Hepatocyte (in vitro differentiated cells): ENCODE results near the gene TREH.

Source experiments
- EZH2 ChIP-seq: fragments of 200-600 bp; sonication (generic); IDR thresholded peaks from 2 replicates; pipeline ENCODE4 v1.6.1; 2016; ENCODE audit warnings: antibody characterized with exemption, mild to moderate bottlenecking, borderline replicate concordance
- TF ChIP-seq, protein P1 (sequence below): fragments of 200-600 bp; sonication (generic); IDR thresholded peaks from 2 replicates; pipeline ENCODE4 v1.5.1; 2016; ENCODE audit warnings: antibody characterized with exemption, mild to moderate bottlenecking; ENCODE audit not compliant: poor library complexity

DNA sequence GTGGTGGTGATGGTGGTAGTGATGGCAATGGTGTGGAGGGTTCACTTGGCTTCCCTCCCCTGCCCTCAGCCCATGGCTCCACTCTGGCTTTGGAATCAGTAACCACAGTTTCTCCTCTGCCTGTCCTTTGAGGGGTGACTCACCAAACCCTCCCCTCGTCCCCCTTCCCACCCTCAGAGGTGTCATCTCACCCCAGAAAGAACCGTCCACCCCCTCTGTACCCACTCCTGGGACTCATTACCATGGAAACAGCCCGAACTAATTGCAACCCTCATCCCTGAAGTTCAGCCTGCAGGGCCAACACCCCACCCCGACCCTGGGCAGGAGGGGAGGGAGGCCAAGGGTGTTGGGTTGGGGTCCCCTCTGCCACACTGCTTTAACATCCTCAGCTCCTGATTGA lies 45.5 kb downstream of the TREH start:
- TF ChIP-seq, protein P1, sequence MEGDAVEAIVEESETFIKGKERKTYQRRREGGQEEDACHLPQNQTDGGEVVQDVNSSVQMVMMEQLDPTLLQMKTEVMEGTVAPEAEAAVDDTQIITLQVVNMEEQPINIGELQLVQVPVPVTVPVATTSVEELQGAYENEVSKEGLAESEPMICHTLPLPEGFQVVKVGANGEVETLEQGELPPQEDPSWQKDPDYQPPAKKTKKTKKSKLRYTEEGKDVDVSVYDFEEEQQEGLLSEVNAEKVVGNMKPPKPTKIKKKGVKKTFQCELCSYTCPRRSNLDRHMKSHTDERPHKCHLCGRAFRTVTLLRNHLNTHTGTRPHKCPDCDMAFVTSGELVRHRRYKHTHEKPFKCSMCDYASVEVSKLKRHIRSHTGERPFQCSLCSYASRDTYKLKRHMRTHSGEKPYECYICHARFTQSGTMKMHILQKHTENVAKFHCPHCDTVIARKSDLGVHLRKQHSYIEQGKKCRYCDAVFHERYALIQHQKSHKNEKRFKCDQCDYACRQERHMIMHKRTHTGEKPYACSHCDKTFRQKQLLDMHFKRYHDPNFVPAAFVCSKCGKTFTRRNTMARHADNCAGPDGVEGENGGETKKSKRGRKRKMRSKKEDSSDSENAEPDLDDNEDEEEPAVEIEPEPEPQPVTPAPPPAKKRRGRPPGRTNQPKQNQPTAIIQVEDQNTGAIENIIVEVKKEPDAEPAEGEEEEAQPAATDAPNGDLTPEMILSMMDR, result no peak
- no peak for TF ChIP-seq EZH2
